HG03521 (cell line): Measurements from ENCODE around the gene SH3BP2.
"Not testable (repeated sequence)": the region's sequence is repeated elsewhere in the genome, so short reads cannot be mapped to it uniquely, and the experiment has no call there.

Experiments used
- ATAC-seq: cut with Tn5 transposase; IDR thresholded peaks from one replicate; pipeline ENCODE4 v1.9.1; 2021; ENCODE audit warnings: mild to moderate bottlenecking, moderate library complexity; ENCODE audit not compliant: unreplicated experiment

Gene SH3BP2

GRCh38 chr4:2762486-2763370, 30.2 kb upstream of the SH3BP2 start:
- not testable (repeated sequence) for ATAC-seq

- ATAC-seq, result no peak
These were observed 29.3 kb upstream of the SH3BP2 start for GRCh38 chr4:2763511-2763967.

GRCh38 chr4:2765832-2766526, 26.9 kb upstream of the SH3BP2 start:
- ATAC-seq, result no peak

- ATAC-seq, result no peak
These were observed 25.7 kb upstream of the SH3BP2 start for GRCh38 chr4:2767046-2767704.

- no peak for ATAC-seq
These were observed 25.2 kb upstream of the SH3BP2 start for GRCh38 chr4:2767705-2768074.

GRCh38 chr4:2768124-2768523, 24.8 kb upstream of the SH3BP2 start:
- no peak for ATAC-seq

- no peak for ATAC-seq
These were observed 24.0 kb upstream of the SH3BP2 start for GRCh38 chr4:2768921-2769336.

GRCh38 chr4:2771264-2771663, 21.6 kb upstream of the SH3BP2 start:
- ATAC-seq, result no peak

GRCh38 chr4:2780643-2781042, 12.2 kb upstream of the SH3BP2 start:
- not testable (repeated sequence) for ATAC-seq

- no peak for ATAC-seq
These were observed 11.0 kb upstream of the SH3BP2 start for GRCh38 chr4:2781911-2782310.

GRCh38 chr4:2783790-2784189, 9.1 kb upstream of the SH3BP2 start:
- no peak for ATAC-seq

- no peak for ATAC-seq
These were observed 7.3 kb upstream of the SH3BP2 start for GRCh38 chr4:2785613-2786012.

GRCh38 chr4:2786152-2786671, 6.7 kb upstream of the SH3BP2 start:
- no peak for ATAC-seq

GRCh38 chr4:2786794-2787229, 6.1 kb upstream of the SH3BP2 start:
- no peak for ATAC-seq

- ATAC-seq, result peak; percentile 70
These were observed 5.4 kb upstream of the SH3BP2 start for GRCh38 chr4:2787230-2788100.

GRCh38 chr4:2788101-2788500, 4.8 kb upstream of the SH3BP2 start:
- no peak for ATAC-seq

GRCh38 chr4:2788532-2789103, 4.3 kb upstream of the SH3BP2 start:
- no peak for ATAC-seq

GRCh38 chr4:2789351-2789750, 3.5 kb upstream of the SH3BP2 start:
- ATAC-seq, result no peak

GRCh38 chr4:2789793-2790582, 2.9 kb upstream of the SH3BP2 start:
- ATAC-seq, result no peak
